K562 (cell line): ENCODE measurements around the gene TJAP1. TPM values are rescaled to one million over a fixed set of nuclear protein-coding genes. Genes with fewer than 3 reads are reported as not detected.

Experiments
- ATAC-seq: fragments of 200-7000 bp; cut with Tn5 transposase; 3 replicates; pipeline ENCODE4 v1.9.1; 2020; ENCODE audit warnings: moderate library complexity
- BruUV-seq: library from RNA; stranded (reverse); fragments of 400-500 nt; replicated peaks from 2 replicates; lab custom pipeline; 2021; lab: Mats Ljungman, UMichigan
- CTCF ChIA-PET: fragments of 300-600 bp; formaldehyde crosslinking; extraction: SDS; loops from one replicate; lab custom pipeline; 2021; ENCODE audit warnings: low intra/inter-chr PET ratio; lab: Yijun Ruan, JAX
- POLR2A ChIA-PET: fragments of 300-600, 350-650 bp; sonication (Branson Sonifier 250); formaldehyde crosslinking; extraction: SDS; loops from one replicate; lab custom pipeline; 2021; ENCODE audit warnings: antibody characterized with exemption, inconsistent platforms; lab: Yijun Ruan, JAX
- DNase-seq, 4 experiments: peaks; one replicate each; pipeline versions ENCODE4 v3.0.0 to v3.0.0-alpha.2; 2011 to 2018; ENCODE audit warnings: low spot score in 3 of 4, mixed read lengths in 3 of 4; ENCODE audit errors: extremely low read depth in 1 of 4
- FAIRE-seq: peaks from 2 replicates; lab custom pipeline; 2011; peaks lifted over from hg19 to GRCh38; lab: Jason Lieb, UNC
- H2AFZ ChIP-seq: 2 replicates; pipeline ENCODE4 v1.6.0; 2011; ENCODE audit warnings: low read depth, low read length, control low read depth, inconsistent platforms
- H3K27ac ChIP-seq: fragments of 200-600 bp; 3 replicates; pipeline ENCODE4 v1.8.0; 2011; ENCODE audit warnings: low read depth, mild to moderate bottlenecking, control low read depth, inconsistent platforms, low read length, moderate library complexity, mixed read lengths; ENCODE audit errors: extremely low read depth
- H3K27me3 ChIP-seq, 2 experiments: fragments of 300-600 bp in 1 of 2; 2 replicates in 1 of 2; 3 replicates in 1 of 2; pipeline versions ENCODE4 v1.6.0 to v1.8.0; 2011; ENCODE audit warnings: inconsistent platforms in 2 of 2, low read length in 2 of 2, mild to moderate bottlenecking in 1 of 2, mixed read lengths in 1 of 2, moderate library complexity in 1 of 2; ENCODE audit not compliant: control insufficient read depth in 2 of 2, insufficient read depth in 2 of 2
- H3K36me3 ChIP-seq: fragments of 300-600 bp; 3 replicates; pipeline ENCODE4 v1.8.0; 2011; ENCODE audit warnings: mild to moderate bottlenecking, low read length, inconsistent platforms; ENCODE audit not compliant: control insufficient read depth, insufficient read depth
- H3K4me1 ChIP-seq, 2 experiments: fragments of 200-600 bp in 1 of 2; replicated peaks in 1 of 2; 2 replicates in 1 of 2; 3 replicates in 1 of 2; pipeline versions ENCODE4 v1.5.1 to v1.8.0; 2011; ENCODE audit warnings: inconsistent platforms in 2 of 2, low read length in 2 of 2, mild to moderate bottlenecking in 1 of 2, mixed read lengths in 1 of 2, moderate library complexity in 1 of 2; ENCODE audit not compliant: control insufficient read depth in 2 of 2, insufficient read depth in 2 of 2
- H3K4me2 ChIP-seq: 2 replicates; pipeline ENCODE4 v1.6.1; 2011; ENCODE audit warnings: low read length, control low read depth, inconsistent platforms, mixed read lengths; ENCODE audit not compliant: insufficient read depth
- H3K4me3 ChIP-seq: fragments of 200-600 bp; sonication (generic), shearing (Covaris generic); 2 replicates; pipeline ENCODE4 v1.5.1; 2016; ENCODE audit warnings: control low read depth, inconsistent platforms
- H3K79me2 ChIP-seq: fragments of 200-600 bp; 3 replicates; pipeline ENCODE4 v1.8.0; 2011; ENCODE audit warnings: low read length, inconsistent platforms; ENCODE audit not compliant: control insufficient read depth, insufficient read depth
- H3K9ac ChIP-seq, 2 experiments: 2 replicates each; pipeline versions ENCODE4 v1.6.0 to v1.6.1; 2011; ENCODE audit warnings: low read depth in 2 of 2, low read length in 2 of 2, control low read depth in 1 of 2, inconsistent platforms in 1 of 2, mild to moderate bottlenecking in 1 of 2, mixed read lengths in 1 of 2; ENCODE audit not compliant: insufficient read depth in 1 of 2
- H3K9me1 ChIP-seq: one replicate; pipeline ENCODE4 v1.6.0; 2011; ENCODE audit warnings: inconsistent platforms, mild to moderate bottlenecking, low read length, moderate library complexity; ENCODE audit not compliant: control insufficient read depth, insufficient read depth
- H3K9me3 ChIP-seq: replicated peaks from 2 replicates; pipeline ENCODE4 v1.5.1; 2011; ENCODE audit warnings: low read depth, low read length, inconsistent platforms; ENCODE audit not compliant: control insufficient read depth, insufficient read depth
- H4K20me1 ChIP-seq: replicated peaks from 2 replicates; pipeline ENCODE4 v1.6.1; 2011; ENCODE audit warnings: low read length, inconsistent platforms, mixed read lengths; ENCODE audit not compliant: control insufficient read depth, insufficient read depth
- NR4A1 ChIP-seq, 2 experiments: fragments of 250-450 bp in 1 of 2; fragments of 450-650 bp in 1 of 2; sonication (Bioruptor Pico) in 1 of 2; IDR thresholded peaks; 2 replicates each; pipeline versions ENCODE4 v1.4.0 to v1.6.1; 2016 to 2020; ENCODE audit warnings: mild to moderate bottlenecking in 2 of 2, missing compliant biosample characterization in 1 of 2, missing genetic modification characterization in 1 of 2, moderate library complexity in 1 of 2
- SPI1 ChIP-seq: IDR thresholded peaks from 2 replicates; pipeline ENCODE4 v1.6.1; 2011; ENCODE audit warnings: low read depth, low read length, control low read depth, borderline replicate concordance
- ZNF224 ChIP-seq: sonication (generic); formaldehyde crosslinking; IDR thresholded peaks from 2 replicates; pipeline ENCODE4 v1.8.0; 2022; ENCODE audit warnings: mild to moderate bottlenecking, missing genetic modification reagents
- ZNF282 ChIP-seq: sonication (generic); formaldehyde crosslinking; IDR thresholded peaks from 2 replicates; pipeline ENCODE4 v1.8.1; 2023; ENCODE audit warnings: missing genetic modification reagents
- WGBS: fragments of 100-300 bp; shearing (Covaris generic); methylation state at CpG from one replicate; pipeline ENCODE4 v1.1.6; 2016; ENCODE audit warnings: low coverage, mixed read lengths; ENCODE audit not compliant: insufficient coverage; ENCODE audit errors: missing lambda C conversion rate; 5-methylcytosine and 5-hydroxymethylcytosine counted together
- in situ Hi-C: fragments of 300-500 bp; cut with MboI; formaldehyde crosslinking; loops from 4 replicates; pipeline ENCODE4 v1.15.0; 2018; ENCODE audit warnings: inconsistent platforms, mixed read lengths
- intact Hi-C: fragments of 100-400 bp; cut with micrococcal nuclease; formaldehyde crosslinking; loops from 2 replicates; pipeline ENCODE4 v1.14.2; 2022
- polyA plus RNA-seq, 8 experiments: library from polyadenylated mRNA; depleted of rRNA in 4 of 8; stranded (reverse) in 5 of 8; unstranded in 3 of 8; fragments of >200 nt; fragmentation: Nextera tagmentation in 2 of 8; fragmentation: Illumina TruSeq in 1 of 8; extraction: Ambion mirVana in 2 of 8; extraction: Trizol in 1 of 8; gene quantifications; 2 replicates each; pipeline versions ENCODE4 v1.2.1 to v1.2.3, GENCODE V29; 2011 to 2014; ENCODE audit warnings: inconsistent platforms in 1 of 8, missing spikeins in 1 of 8
- total RNA-seq, 7 experiments: library from RNA; depleted of rRNA in 6 of 7; stranded (reverse); fragments of >200 nt in 6 of 7; fragmentation: Illumina TruSeq in 2 of 7; extraction: Trizol in 2 of 7; gene quantifications; 2 replicates each; pipeline versions ENCODE4 v1.2.1 to v1.2.3, GENCODE V29; 2011 to 2021; ENCODE audit warnings: low replicate concordance in 1 of 7
- TF ChIP-seq, protein P1 (sequence below), 2 experiments: fragments of 450-650 bp in 1 of 2; sonication (generic) in 1 of 2; formaldehyde crosslinking; conservative IDR thresholded peaks; 2 replicates each; pipeline versions ENCODE4 v1.4.0 to v1.8.1; 2020 to 2022; ENCODE audit warnings: mild to moderate bottlenecking in 1 of 2, missing genetic modification reagents in 1 of 2
- TF ChIP-seq, protein P2 (sequence below): sonication (generic); formaldehyde crosslinking; IDR thresholded peaks from 2 replicates; pipeline ENCODE4 v1.8.0; 2022; ENCODE audit warnings: mild to moderate bottlenecking, low read depth, missing genetic modification reagents

The TJAP1 gene
- total and polyA plus RNA-seq, 9 of the 15 experiments (the other 6 are each of a cell fraction or from before 2014, with no cell fraction given): 0.06 to 35.8 (median 16.2) TPM

DNA sequence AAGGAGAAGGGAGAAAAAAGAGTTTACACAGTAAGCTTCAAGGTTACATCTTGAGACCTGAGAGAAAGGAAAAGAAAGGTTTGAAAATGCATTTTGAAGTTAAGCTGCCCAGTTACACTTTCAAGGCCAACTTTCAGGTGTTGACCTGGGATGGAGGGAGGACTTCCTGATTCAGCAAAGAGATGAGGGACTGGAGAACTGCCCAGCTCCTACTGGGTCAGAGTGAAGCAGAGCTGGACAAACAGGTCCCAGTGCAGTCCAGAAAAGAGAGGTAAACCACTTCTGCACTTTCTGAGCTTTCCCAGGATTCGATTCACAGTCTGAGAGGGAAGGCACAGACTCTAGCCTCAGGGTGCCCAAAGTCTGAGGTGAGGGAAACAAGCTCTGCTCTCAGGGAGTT, 6.0 kb upstream of the TJAP1 start:
- POLR2A ChIA-PET: interaction anchor here (0.5 to 1.0 kb wide), 4 partner anchors 9 to 22 kb away, joined by 3 to 4 read pairs (median 4); no protein-coding TSS in a partner anchor
- no peaks in the 10 kb centered on the region for H4K20me1 ChIP-seq
- H3K36me3 ChIP-seq: no peaks in the 10 kb centered on the region
- no peaks in the 10 kb centered on the region for H3K9me3 ChIP-seq
- DNase-seq (no peak), FAIRE-seq (no peak), ATAC-seq (no peak)
- in situ Hi-C loops: no loop called here
- WGBS: 10% methylated on average over 1 of the region's 1 CpG
- H2AFZ ChIP-seq: peak overlapping the region; percentile 34
- TF ChIP-seq, protein P1, sequence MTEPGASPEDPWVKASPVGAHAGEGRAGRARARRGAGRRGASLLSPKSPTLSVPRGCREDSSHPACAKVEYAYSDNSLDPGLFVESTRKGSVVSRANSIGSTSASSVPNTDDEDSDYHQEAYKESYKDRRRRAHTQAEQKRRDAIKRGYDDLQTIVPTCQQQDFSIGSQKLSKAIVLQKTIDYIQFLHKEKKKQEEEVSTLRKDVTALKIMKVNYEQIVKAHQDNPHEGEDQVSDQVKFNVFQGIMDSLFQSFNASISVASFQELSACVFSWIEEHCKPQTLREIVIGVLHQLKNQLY (CRISPR knock-in tag; conservative IDR thresholded peaks at IDR 0.05): no peak
- no peak for TF ChIP-seq ZNF282 (CRISPR knock-in tag)
- TF ChIP-seq, protein P2, sequence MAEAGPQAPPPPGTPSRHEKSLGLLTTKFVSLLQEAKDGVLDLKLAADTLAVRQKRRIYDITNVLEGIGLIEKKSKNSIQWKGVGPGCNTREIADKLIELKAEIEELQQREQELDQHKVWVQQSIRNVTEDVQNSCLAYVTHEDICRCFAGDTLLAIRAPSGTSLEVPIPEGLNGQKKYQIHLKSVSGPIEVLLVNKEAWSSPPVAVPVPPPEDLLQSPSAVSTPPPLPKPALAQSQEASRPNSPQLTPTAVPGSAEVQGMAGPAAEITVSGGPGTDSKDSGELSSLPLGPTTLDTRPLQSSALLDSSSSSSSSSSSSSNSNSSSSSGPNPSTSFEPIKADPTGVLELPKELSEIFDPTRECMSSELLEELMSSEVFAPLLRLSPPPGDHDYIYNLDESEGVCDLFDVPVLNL: no peak
- no peak for TF ChIP-seq NR4A1 (CRISPR knock-in tag; IDR thresholded peaks at IDR 0.05)
- TF ChIP-seq NR4A1 (tag; IDR thresholded peaks at IDR 0.05): no peak
- TF ChIP-seq SPI1: 0 out of 2 replicates have a peak, but pooled peaks have one; percentile 7
- no peak for TF ChIP-seq ZNF224 (CRISPR knock-in tag)
- H3K9me1 ChIP-seq: no peaks in the 10 kb centered on the region
- no peaks in the 10 kb centered on the region; a peak in 2 of 5 replicates for H3K4me1 ChIP-seq
- no peaks in the 10 kb centered on the region for H3K79me2 ChIP-seq
- no peaks in the 10 kb centered on the region for H3K27me3 ChIP-seq
- H3K27ac ChIP-seq: no peak overlapping the region
- intact Hi-C loops: no loop called here
- no TSS peak for BruUV-seq
- no peak overlapping the region for H3K4me2 ChIP-seq
- H3K4me3 ChIP-seq: no peak overlapping the region
- CTCF ChIA-PET: no interaction called here
- H3K9ac ChIP-seq: no peak overlapping the region; a peak in 1 of 4 replicates
